Naive thymus-derived CD4-positive, alpha-beta T cell (primary cell): ENCODE results near the gene REEP1. TPM values are rescaled to one million over a fixed set of nuclear protein-coding genes. Genes with fewer than 3 reads are reported as not detected.

Experiments
- ATAC-seq: fragments of 150-1000 bp; cut with Tn5 transposase; 2 replicates; pipeline ENCODE4 v1.10.0; 2021; ENCODE audit warnings: mild to moderate bottlenecking, moderate library complexity
- CTCF ChIA-PET: fragments of 350-600 bp; sonication (Branson Sonifier 250); formaldehyde crosslinking; loops from one replicate; lab custom pipeline; 2021; ENCODE audit warnings: antibody characterized with exemption; lab: Charles Lee
- POLR2A ChIA-PET: fragments of 350-600 bp; sonication (Branson Sonifier 250); formaldehyde crosslinking; loops from one replicate; lab custom pipeline; 2021; ENCODE audit warnings: antibody characterized with exemption, inconsistent platforms; lab: Charles Lee
- DNase-seq, 9 donors: peaks; one replicate each; pipeline versions ENCODE4 v3.0.0 to v3.0.0-alpha.2; 2020 to 2022; ENCODE audit warnings: mixed read lengths in 1 of 9
- H3K27ac ChIP-seq: one replicate; pipeline ENCODE4 v1.7.0; 2013; ENCODE audit warnings: mild to moderate bottlenecking, low read depth, low read length, moderate library complexity
- H3K27me3 ChIP-seq, 2 donors: one replicate each; pipeline ENCODE4 v1.7.0; 2013; ENCODE audit warnings: low read length in 2 of 2, mild to moderate bottlenecking in 2 of 2, moderate library complexity in 2 of 2; ENCODE audit not compliant: control insufficient read depth in 2 of 2, insufficient read depth in 2 of 2
- H3K36me3 ChIP-seq, 3 experiments: 1 replicate in 2 of 3; 2 replicates in 1 of 3; pipeline ENCODE4 v1.7.0; 2013; ENCODE audit warnings: low read length in 3 of 3, mild to moderate bottlenecking in 3 of 3, moderate library complexity in 1 of 3; ENCODE audit not compliant: insufficient read depth in 3 of 3, control insufficient read depth in 2 of 3
- H3K4me1 ChIP-seq, 2 donors: one replicate each; pipeline ENCODE4 v1.7.0; 2013; ENCODE audit warnings: low read length in 2 of 2, mild to moderate bottlenecking in 2 of 2, moderate library complexity in 1 of 2; ENCODE audit not compliant: control insufficient read depth in 2 of 2, insufficient read depth in 2 of 2
- H3K4me3 ChIP-seq: 2 replicates; pipeline ENCODE4 v1.7.0; 2013; ENCODE audit warnings: mild to moderate bottlenecking, low read length
- H3K9me3 ChIP-seq, 3 experiments: 1 replicate in 2 of 3; 2 replicates in 1 of 3; pipeline ENCODE4 v1.7.0; 2013; ENCODE audit warnings: low read length in 3 of 3; ENCODE audit not compliant: control insufficient read depth in 2 of 3
- H3K27ac Mint-ChIP-seq, 9 donors: one replicate each; pipeline ENCODE4 v1.8.0; 2020 to 2022; ENCODE audit warnings: mixed read lengths in 9 of 9, mild to moderate bottlenecking in 8 of 9, moderate library complexity in 5 of 9, inconsistent platforms in 2 of 9
- H3K27me3 Mint-ChIP-seq, 5 donors: one replicate each; pipeline ENCODE4 v1.8.0; 2021 to 2022; ENCODE audit warnings: mixed read lengths in 5 of 5, mild to moderate bottlenecking in 1 of 5
- H3K36me3 Mint-ChIP-seq, 5 donors: one replicate each; pipeline ENCODE4 v1.8.0; 2020 to 2022; ENCODE audit warnings: mixed read lengths in 5 of 5, mild to moderate bottlenecking in 3 of 5, inconsistent platforms in 1 of 5
- H3K4me1 Mint-ChIP-seq, 7 donors: one replicate each; pipeline ENCODE4 v1.8.0; 2020 to 2022; ENCODE audit warnings: mixed read lengths in 7 of 7, mild to moderate bottlenecking in 3 of 7, inconsistent platforms in 1 of 7
- H3K4me3 Mint-ChIP-seq, 10 donors: one replicate each; pipeline ENCODE4 v1.8.0; 2020 to 2022; ENCODE audit warnings: mild to moderate bottlenecking in 10 of 10, mixed read lengths in 10 of 10, moderate library complexity in 6 of 10, inconsistent platforms in 2 of 10
- H3K9me3 Mint-ChIP-seq, 11 donors: one replicate each; pipeline ENCODE4 v1.8.0; 2020 to 2022; ENCODE audit warnings: mixed read lengths in 11 of 11, mild to moderate bottlenecking in 4 of 11, inconsistent platforms in 1 of 11, moderate library complexity in 1 of 11
- intact Hi-C, 2 donors: fragments of 100-400 bp; cut with micrococcal nuclease; formaldehyde crosslinking; loops; one replicate each; pipeline ENCODE4 v1.15.1; 2023
- polyA plus RNA-seq, 2 donors: library from polyadenylated mRNA; unstranded; fragments of 300-500 nt; fragmentation: Illumina TruSeq; gene quantifications; one replicate each; pipeline ENCODE4 v1.2.3, GENCODE V29; 2021
- total RNA-seq, 6 experiments: library from RNA in 5 of 6; stranded (reverse) in 5 of 6; gene quantifications; 1 replicate in 5 of 6; 2 replicates in 1 of 6; pipeline ENCODE4 v1.2.3 and lab custom pipeline; 2021 to 2026

Gene REEP1
- total and polyA plus RNA-seq, 7 experiments from 2014 or later, result 0.05 to 0.45 (median 0.29) TPM

- Mint-ChIP-seq H3K36me3 (peaks cover 0 to 7% (median 0%) of the 10 kb centered on the region in 5 donors), H3K4me1 (peaks cover 15 to 40% (median 29%) of the 10 kb centered on the region in 7 donors), H3K9me3 (peaks cover 0 to 6% (median 0%) of the 10 kb centered on the region in 11 donors), H3K4me3 (no peak overlapping the region), H3K27me3 (no peaks in the 10 kb centered on the region), H3K27ac (peak overlapping the region in 3 of 9 donors; percentile 24 to 79 (median 62))
- H3K4me1 ChIP-seq, result peaks cover 0 to 4% of the 10 kb centered on the region in 2 donors
- no peaks in the 10 kb centered on the region for H3K9me3 ChIP-seq
- H3K27ac ChIP-seq, result no peak overlapping the region
- intact Hi-C loops, result loop anchor here (1.0 to 10.0 kb wide), 6 partner anchors 76 to 454 kb away; partner anchors contain the start of gene KDM3A (in 2 of the 2)
- CTCF ChIA-PET, result interaction anchor here (0.6 to 6.3 kb wide), 18 partner anchors 12 to 725 kb away, joined by 3 to 50 read pairs (median 3); partner anchors contain the start of gene KDM3A
- H3K27me3 ChIP-seq, result no peaks in the 10 kb centered on the region
- H3K36me3 ChIP-seq, result no peaks in the 10 kb centered on the region
- POLR2A ChIA-PET, result interaction anchor here (0.5 to 3.9 kb wide), 5 partner anchors 22 to 220 kb away, joined by 3 to 30 read pairs (median 3); partner anchors contain the start of gene KDM3A
- peak; percentile 74 for ATAC-seq
- no peak overlapping the region for H3K4me3 ChIP-seq
- peak; percentile 32 to 66 (median 46) for DNase-seq
These were observed 116.3 kb downstream of the REEP1 start for GRCh38 chr2:86221066-86221684.

- H3K4me3 Mint-ChIP-seq, result no peak overlapping the region
- POLR2A ChIA-PET, result interaction anchor here (1.2 to 3.9 kb wide), 2 partner anchors 13 to 222 kb away, joined by 3 to 30 read pairs; partner anchors contain the start of gene KDM3A
- no peaks in the 10 kb centered on the region for H3K27me3 Mint-ChIP-seq
- Histone ChIP-seq H3K36me3 (no peaks in the 10 kb centered on the region), H3K27ac (no peak overlapping the region), H3K9me3 (no peaks in the 10 kb centered on the region), H3K4me1 (peaks cover 0 to 2% of the 10 kb centered on the region in 2 donors), H3K4me3 (no peak overlapping the region), H3K27me3 (no peaks in the 10 kb centered on the region)
- CTCF ChIA-PET, result interaction anchor here (0.9 to 6.3 kb wide), 3 partner anchors 146 to 239 kb away, joined by 3 to 50 read pairs (median 3); no protein-coding TSS in a partner anchor
- peaks cover 0 to 7% (median 0%) of the 10 kb centered on the region in 5 donors for H3K36me3 Mint-ChIP-seq
- H3K27ac Mint-ChIP-seq, result no peak overlapping the region
- no peak for ATAC-seq
- DNase-seq, result no peak
- intact Hi-C loops, result loop anchor here (2.0 to 10.0 kb wide), 2 partner anchors 225 to 247 kb away; partner anchors contain the start of gene KDM3A (in 1 of the 2)
- H3K4me1 Mint-ChIP-seq, result peaks cover 4 to 27% (median 22%) of the 10 kb centered on the region in 7 donors
- peaks cover 0 to 6% (median 0%) of the 10 kb centered on the region in 11 donors for H3K9me3 Mint-ChIP-seq
These were observed 117.5 kb downstream of the REEP1 start for GRCh38 chr2:86219896-86220295.

- Mint-ChIP-seq H3K27ac (no peak overlapping the region), H3K27me3 (no peaks in the 10 kb centered on the region), H3K4me1 (peaks cover 4 to 23% (median 15%) of the 10 kb centered on the region in 7 donors), H3K36me3 (peaks cover 0 to 10% (median 0%) of the 10 kb centered on the region in 5 donors), H3K4me3 (no peak overlapping the region), H3K9me3 (peaks cover 0 to 6% (median 0%) of the 10 kb centered on the region in 11 donors)
- no peak overlapping the region for H3K27ac ChIP-seq
- no peaks in the 10 kb centered on the region for H3K27me3 ChIP-seq
- DNase-seq, result no peak
- H3K9me3 ChIP-seq, result no peaks in the 10 kb centered on the region
- ChIA-PET CTCF (no interaction called here), POLR2A (no interaction called here)
- no peak overlapping the region for H3K4me3 ChIP-seq
- ATAC-seq, result no peak
- peaks cover 0 to 15% (median 0%) of the 10 kb centered on the region in 3 experiments for H3K36me3 ChIP-seq
- no peaks in the 10 kb centered on the region for H3K4me1 ChIP-seq
- intact Hi-C loops, result no loop called here
These were observed 119.3 kb downstream of the REEP1 start for GRCh38 chr2:86218124-86218523.

GRCh38 chr2:86216575-86217555 lies 120.6 kb downstream of the REEP1 start:
- Mint-ChIP-seq H3K36me3 (peaks cover 7 to 13% (median 7%) of the 10 kb centered on the region in 5 donors), H3K4me1 (peaks cover 6 to 23% (median 15%) of the 10 kb centered on the region in 7 donors), H3K27me3 (no peaks in the 10 kb centered on the region), H3K4me3 (no peak overlapping the region), H3K9me3 (peaks cover 0 to 6% (median 0%) of the 10 kb centered on the region in 11 donors), H3K27ac (peak overlapping the region in 1 of 9 donors; percentile 24)
- no peaks in the 10 kb centered on the region for H3K9me3 ChIP-seq
- ChIA-PET POLR2A (interaction anchor here (0.8 kb wide), 1 partner anchor 224 kb away, joined by 3 read pairs; the partner anchor contains the start of gene KDM3A), CTCF (no interaction called here)
- ATAC-seq, result peak; percentile 24
- H3K36me3 ChIP-seq, result peaks cover 0 to 27% (median 5%) of the 10 kb centered on the region in 3 experiments
- no peak overlapping the region for H3K27ac ChIP-seq
- H3K4me1 ChIP-seq, result no peaks in the 10 kb centered on the region
- intact Hi-C loops, result no loop called here
- no peak for DNase-seq
- H3K27me3 ChIP-seq, result no peaks in the 10 kb centered on the region
- H3K4me3 ChIP-seq, result no peak overlapping the region

GRCh38 chr2:86214503-86214832 lies 123.0 kb downstream of the REEP1 start:
- no peak for DNase-seq
- H3K9me3 Mint-ChIP-seq, result peaks cover 0 to 6% (median 0%) of the 10 kb centered on the region in 11 donors
- Histone ChIP-seq H3K4me1 (no peaks in the 10 kb centered on the region), H3K36me3 (peaks cover 5 to 49% (median 11%) of the 10 kb centered on the region in 3 experiments), H3K27me3 (no peaks in the 10 kb centered on the region), H3K9me3 (no peaks in the 10 kb centered on the region), H3K27ac (no peak overlapping the region), H3K4me3 (no peak overlapping the region)
- no peak overlapping the region for H3K4me3 Mint-ChIP-seq
- no peak for ATAC-seq
- H3K36me3 Mint-ChIP-seq, result peaks cover 14 to 29% (median 15%) of the 10 kb centered on the region in 5 donors
- CTCF ChIA-PET, result no interaction called here
- no peaks in the 10 kb centered on the region for H3K27me3 Mint-ChIP-seq
- peaks cover 2 to 20% (median 8%) of the 10 kb centered on the region in 7 donors for H3K4me1 Mint-ChIP-seq
- POLR2A ChIA-PET, result interaction anchor here (1.8 kb wide), 1 partner anchor 15 kb away, joined by 4 read pairs; no protein-coding TSS in a partner anchor
- H3K27ac Mint-ChIP-seq, result peak overlapping the region in 2 of 9 donors; percentile 6 to 48
- intact Hi-C loops, result no loop called here
